ENCODE measurements around the gene SH3RF2.
"Not testable (repeated sequence)": the region's sequence is repeated elsewhere in the genome, so short reads cannot be mapped to it uniquely, and the experiment has no call there.

SH3RF2 gene

DNA sequence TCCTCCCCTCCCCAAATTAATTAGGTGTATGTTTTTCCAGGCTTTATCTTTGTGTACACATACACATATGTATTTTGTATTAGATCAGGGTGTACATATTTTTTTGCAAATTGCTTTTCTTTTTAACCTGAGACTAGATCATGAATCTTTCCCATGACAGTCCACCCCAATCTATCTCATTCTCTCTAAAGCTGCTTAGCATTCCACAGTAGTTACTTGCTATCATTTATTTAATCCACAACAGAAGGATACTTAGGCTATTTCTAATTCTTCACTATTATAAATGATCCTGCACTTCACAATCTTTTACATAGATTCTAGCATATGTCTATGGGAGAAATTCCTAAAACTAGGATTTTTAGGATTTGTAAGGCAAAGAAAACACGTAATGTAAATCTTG is 43.9 kb downstream of the SH3RF2 start:
- DNase-seq (ENCODE audit: low read depth): peak; percentile 60

DNA sequence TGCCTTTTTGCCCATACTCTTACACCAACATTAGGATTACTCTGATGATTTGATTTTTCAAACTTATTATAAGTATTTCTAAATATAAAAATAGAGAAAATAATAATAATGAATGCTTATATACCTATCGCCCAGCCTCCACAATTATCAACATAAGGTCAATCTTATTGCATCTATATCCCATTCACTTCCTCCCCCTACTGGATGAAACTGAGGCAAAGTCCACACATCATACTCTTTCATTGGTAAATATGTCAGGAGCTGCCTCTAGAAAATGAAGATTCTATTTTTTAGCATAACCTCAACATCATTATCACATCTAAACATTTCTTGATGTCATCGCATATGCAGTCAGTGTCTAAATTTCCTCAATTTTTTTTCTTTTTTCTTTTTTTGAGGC is 44.3 kb downstream of the SH3RF2 start:
- no peak for DNase-seq (ENCODE audit: low read depth)

DNA sequence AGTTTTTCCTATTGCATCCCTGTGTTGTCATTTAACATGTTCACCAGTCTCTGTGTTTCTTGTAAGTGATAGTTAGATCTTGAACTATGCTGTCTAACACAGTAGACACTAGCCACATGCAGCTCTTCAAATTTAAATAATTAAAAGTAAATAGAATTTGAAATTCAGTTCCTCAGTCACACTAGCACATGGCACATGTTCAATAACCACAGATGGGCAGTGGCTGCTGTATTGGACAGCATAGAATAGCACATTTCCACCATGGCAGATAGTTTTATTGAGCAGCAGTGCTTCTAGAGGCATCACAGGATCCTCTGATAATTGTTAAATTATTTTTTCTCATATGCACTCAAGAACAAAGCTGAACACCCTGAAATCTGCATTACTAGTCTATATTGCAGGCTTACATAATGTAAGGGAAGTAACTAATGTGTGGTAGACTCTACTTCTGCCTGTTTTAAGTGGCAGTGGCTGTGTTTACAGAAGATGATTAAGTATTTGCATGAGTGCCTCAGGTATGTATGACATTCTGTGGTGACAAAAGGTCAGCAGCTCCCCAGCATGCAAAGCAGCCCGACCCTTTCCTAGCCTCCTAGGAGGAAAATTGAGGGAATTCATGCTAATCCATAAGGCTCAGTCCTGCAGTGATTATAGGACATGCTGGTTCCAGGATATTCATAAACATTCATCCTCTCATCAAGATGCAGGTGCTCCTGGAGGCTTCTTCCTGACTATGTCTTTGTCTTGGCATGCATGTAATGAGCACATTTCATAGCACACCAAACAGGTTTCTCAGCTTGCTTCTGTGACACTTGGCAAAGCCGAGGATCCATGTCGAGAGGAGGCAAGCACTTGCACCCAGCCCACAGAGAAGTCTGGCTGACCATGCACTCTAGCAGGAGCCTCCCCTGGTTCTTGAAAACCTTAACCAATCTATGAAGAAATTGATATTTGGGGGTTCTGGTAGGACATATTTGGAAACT is 45.5 kb downstream of the SH3RF2 start:
- no peak for DNase-seq (ENCODE audit: low read depth)

DNA sequence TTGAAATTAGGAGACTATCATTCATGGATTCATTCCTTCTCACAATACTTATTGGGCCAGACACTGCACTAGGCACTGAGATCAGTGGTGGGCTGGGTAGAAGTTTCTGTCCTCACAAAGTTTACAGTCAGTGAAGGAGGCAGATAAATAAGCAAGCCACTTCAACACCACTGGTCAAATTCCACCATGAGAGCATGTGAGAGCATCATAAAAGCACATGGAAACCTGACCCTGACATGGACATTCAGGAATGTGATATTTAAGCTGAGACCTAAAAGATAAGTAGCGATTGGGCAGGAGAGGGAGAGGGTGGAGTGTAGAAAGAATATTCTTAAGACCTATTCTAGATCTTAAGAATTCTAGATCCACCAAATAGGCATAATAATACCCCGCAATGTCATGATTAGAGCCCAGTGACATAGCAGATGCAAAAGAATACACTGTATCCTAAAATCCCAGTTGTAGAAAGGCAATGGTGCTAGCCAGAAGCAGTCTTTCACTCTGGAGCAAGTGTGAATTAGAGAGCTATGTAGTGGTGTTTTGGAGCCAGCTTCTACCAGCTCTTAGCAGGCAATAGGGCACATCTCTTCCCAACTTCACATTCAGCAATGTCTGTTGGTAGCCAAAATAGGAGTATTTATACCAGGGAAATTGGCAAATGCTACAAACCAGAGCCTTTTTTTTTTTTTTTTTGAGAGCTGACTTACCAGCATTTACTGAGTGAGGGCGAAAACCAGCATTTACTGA is 46.4 kb downstream of the SH3RF2 start:
- no peak for DNase-seq (ENCODE audit: low read depth)

DNA sequence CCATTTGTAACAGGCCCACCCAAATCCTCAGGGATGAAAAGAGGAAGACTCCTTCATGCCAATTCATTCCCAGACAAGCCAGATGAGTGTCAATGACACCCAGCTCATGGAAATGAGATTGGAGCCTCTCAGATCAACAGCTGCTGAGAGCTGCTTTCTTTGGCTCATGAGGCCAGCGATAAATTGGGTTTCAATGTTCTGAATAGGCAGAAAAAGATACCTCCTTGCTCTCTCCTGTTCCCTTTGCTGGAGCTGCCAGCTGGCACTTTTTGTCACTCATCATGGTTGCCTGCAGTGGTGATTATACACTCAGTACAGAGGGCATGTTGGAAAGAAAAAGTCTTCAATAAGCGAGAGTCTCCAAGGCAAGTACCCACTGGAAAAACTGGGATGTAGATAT is 47.1 kb downstream of the SH3RF2 start:
- DNase-seq (ENCODE audit: low read depth): no peak

DNA sequence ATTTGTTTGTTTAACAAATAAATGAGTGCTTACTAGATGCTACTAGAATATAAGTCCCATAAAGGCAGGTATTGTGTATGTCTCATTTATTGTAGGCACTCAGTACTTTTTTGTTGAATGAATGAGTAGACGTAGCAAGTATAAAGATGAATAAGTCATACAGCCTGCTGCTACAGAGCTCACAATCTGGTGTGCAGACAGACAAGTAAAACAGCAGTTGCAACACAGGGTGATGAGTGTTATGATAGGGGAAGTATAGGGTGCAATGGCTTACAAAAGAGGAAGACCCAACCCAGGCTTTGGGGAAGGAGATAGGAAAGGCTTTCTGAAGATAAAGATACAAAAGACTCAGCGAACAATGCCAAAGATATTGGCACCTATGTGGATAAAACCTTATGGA is 47.7 kb downstream of the SH3RF2 start:
- peak; percentile 61 for DNase-seq (ENCODE audit: low read depth)

DNA sequence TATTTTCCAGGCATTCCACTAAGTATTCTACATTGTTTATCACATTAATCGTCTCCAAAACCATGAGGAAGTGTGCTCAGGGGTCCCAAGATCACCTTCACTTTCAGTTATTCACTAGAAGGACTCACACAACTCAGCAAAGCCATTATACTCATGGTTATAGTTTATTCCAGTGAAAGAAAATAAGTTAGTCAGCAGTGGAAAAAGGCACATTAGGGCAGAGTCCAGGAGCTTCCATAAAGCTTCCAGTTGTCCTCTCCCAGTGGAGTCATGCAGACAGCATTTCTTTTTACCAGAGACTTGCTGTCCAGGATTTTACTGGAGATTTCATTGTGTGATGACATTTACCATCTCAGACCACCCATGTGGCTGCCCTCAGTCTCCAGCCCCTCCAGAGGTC is 51.5 kb downstream of the SH3RF2 start:
- no peak for DNase-seq (ENCODE audit: low read depth)

DNA sequence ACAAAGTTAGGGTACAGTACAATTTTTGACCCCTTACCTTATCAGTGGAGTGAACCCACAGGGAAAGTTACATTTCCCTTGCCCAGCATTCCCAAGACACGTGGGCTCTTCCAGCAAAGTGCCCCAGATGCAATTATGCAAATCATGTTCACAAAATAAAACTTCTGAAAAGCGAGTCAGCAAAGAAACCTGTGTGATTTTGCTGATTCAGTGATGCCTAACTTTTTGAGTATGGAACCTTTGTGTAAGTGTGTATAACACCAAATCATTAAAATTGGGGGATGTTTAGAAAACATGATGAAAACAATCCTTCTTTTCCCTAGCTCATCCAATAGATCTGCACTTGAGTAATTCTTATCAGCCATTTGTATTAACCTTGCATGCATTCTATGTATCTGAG is 52.6 kb downstream of the SH3RF2 start:
- DNase-seq (ENCODE audit: low read depth): no peak

DNA sequence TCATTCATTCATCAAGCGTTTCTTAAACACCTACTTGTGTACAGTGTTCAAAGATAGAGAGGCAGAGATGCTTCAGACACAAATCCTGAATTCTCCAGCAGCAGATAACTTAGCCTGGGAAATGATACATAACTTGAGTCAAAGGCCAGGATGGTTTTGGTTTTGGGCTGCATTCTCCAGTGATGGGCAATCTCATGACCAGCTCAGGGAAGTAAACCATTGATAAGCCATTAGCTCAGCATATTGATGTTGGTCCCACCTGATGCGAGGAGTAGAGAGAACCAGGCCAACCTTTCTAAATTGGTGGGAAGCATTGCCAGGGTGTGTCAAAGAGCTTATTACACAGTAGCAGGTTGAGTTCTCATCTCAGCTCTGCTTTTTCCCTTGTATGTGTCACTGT is 53.0 kb downstream of the SH3RF2 start:
- DNase-seq (ENCODE audit: low read depth): peak; percentile 52

DNA sequence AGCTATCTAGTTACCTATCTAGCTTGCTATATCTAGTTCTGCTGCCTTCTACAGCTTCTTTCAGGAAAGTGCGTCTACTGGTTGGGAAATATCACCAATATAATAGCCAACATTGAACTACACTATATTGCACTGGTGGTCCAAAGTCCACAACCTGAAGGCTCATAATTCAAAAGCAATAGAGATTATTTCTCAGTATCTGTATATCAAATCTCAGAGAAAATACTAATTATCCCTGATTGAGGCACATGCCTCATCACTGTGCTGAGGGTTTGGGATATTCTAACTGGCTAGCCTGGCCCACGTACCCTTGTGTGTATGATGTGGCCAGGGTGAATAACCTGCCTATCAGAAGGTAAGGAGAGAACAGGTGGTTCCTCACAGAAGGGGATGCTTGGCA is 53.8 kb downstream of the SH3RF2 start:
- DNase-seq (ENCODE audit: low read depth): no peak

DNA sequence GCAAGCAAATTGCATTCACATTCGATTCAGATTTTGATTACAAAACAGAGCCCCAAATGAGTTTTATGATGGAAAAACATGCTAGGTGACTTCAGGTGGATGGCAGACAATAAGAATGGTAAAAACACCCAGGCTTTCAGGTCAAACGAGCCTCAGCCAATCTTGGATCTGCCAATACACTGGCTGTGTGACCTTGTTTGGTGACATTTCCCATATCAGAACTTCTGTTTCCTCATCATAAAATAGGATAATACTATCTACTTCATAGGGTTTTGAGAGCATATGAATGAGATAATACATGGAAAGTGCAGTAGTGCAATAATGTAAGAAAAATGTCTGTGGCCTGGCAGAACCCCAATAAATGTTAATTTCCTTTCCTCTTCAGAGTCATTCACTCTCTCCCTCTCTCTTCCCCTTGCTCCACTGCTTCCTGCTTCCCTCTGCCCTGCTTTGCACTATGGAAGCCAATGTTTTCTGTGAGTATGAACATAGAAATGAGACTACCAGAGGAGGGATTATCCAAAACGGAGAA is 54.7 kb downstream of the SH3RF2 start:
- peak; percentile 78 for DNase-seq (ENCODE audit: low read depth)

DNA sequence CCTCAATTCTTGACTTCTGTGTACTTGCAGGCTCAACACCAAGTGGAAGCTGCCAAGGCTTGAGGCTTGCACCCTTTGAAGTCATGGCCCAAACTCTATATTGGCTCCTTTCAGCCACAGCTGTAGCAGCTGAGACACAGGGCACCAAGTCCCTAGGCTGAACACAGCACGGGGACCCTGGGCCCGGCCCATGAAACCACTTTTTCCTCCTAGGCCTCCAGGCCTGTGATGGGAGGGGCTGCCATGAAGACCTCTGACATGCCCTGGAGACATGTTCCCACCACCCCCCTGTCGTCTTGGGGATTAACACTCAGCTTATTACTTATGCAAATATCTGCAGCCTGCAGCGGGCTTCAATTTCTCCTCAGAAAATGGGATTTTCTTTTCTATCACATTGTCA is 57.2 kb downstream of the SH3RF2 start:
- not testable (repeated sequence) for DNase-seq (ENCODE audit: low read depth)

DNA sequence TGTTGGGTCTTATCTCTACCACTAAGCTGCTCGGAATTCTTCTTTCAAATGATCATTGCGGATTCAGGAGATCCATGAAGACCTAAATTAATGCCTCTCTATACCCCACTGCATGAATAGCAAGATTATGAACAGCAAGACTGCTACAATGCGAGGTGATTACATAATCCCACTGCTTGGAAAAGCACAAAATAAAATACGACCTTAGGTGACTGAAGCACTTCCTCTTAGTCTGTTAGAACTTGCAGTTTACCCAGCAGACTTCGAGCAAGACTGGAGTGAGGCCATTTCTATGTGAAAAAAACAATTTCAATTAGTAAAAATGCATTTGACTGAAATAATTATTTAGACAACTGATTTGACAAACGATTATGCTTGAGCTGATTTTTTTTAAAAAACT is 59.8 kb downstream of the SH3RF2 start:
- peak; percentile 38 for DNase-seq (ENCODE audit: low read depth)

DNA sequence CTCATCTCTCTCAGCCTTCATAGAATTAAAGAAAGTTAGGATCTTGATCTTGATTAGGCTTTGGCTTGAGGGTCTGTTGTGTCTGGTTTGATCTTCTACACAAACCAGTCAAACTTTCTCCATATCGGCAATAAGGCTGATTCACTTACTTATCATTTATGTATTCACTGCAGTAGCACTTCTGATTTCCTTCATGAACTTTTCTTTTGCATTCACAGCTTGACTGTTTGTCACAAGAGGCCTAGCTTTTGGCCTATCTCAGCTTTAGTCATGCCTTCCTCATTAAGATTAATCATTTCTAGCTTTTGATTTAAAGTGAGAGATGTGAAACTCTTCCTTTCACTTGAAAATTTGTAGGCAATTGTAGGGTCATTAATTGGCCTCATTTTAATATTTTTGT is 62.8 kb downstream of the SH3RF2 start:
- DNase-seq (ENCODE audit: low read depth): no peak

DNA sequence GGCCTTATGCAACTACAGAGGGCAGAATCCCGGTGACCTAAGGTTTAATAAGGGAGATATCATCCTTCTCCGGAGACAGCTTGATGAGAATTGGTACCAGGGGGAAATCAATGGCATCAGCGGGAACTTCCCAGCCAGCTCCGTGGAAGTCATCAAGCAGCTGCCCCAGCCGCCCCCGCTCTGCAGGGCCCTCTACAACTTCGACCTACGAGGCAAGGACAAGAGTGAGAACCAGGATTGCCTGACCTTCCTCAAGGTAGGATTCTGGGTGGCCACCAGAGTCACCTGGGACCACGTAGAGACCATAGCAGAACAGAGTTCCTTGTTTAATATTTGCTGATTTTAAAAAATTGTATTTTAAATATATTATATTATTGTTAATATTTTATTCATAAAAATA is 63.7 kb downstream of the SH3RF2 start:
- no peak for DNase-seq (ENCODE audit: low read depth)

DNA sequence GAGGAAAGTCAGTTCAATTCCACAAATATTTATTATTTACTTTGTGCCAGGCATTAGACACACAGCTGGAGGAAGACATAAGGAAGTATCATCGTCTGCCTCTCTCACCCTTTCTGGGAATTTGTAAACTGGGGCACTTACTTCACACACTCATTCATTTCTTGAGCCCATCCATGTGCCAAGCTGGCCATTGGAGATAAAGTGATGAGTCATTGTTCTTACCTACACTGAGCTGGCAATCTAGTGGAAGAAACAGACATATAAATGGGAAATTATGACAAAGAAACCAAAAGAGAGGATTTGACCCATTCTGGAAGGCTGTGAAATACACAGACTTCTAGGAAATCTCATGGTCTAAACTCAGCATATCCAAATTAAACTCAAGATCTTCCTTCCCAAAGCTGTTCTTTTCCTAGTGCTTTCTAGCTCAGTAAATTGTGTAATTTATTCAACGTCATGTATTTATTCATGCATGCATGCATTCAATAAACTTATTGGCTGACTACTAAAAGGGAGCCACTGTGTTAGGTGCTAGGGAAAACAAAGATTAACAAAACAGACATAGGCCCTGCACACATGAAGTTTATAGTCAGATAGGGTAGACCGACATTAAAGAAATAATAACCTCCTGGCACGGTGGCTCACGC is 65.3 kb downstream of the SH3RF2 start:
- DNase-seq (ENCODE audit: low read depth): peak; percentile 45

DNA sequence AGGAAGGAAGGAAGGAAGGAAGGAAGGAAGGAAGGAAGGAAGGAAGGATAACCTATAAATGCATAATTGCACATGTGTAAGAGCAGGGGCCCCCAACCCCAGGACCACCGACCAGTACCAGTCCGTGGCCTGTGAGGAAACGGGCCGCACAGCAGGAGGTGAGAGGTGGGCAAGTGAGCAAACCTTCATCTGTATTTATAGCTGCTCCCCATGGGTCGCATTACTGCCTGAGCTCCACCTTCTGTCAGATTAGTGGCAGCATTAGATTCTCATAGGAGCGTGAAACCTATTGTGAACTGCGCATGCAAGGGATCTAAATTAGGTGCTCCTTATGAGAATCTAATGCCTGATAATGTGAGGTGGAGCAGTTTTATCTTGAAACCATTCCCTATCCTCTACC is 66.1 kb downstream of the SH3RF2 start:
- no peak for DNase-seq (ENCODE audit: low read depth)

DNA sequence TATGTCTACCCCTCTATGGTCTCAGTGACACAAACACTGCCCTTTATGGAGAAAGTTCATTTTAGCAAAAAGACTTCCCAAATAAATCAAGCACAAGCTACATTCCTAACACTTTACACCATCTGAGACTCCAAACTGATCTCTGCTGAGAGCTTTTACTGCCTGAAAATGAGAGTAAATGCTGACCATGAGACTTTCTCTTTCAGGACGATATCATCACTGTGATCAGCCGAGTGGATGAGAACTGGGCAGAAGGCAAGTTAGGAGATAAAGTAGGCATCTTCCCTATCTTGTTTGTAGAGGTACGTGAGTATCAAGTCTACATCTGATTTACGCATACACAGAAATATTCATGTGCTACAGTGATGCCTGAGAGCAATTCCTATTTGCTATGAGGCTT is 67.5 kb downstream of the SH3RF2 start:
- DNase-seq (ENCODE audit: low read depth): peak; percentile 6

DNA sequence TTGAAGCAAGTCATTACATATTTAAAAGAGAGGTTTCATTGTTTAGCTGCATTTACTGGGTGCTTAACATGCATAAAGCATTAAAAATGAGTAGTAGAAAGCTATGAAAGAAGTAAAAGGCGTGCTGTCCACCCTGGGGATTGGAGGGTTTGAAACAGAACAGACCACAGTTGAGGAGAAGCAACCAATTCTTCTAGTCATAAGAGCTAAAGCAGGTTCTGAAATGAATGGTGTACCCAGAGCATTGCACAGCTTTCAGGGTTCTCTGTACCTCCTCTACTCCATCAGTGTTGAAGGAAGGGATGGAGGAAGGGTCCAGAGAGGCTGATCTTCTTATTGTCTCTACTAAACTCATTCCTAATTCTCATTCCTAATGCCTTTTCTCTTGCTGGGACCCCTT is 68.9 kb downstream of the SH3RF2 start:
- DNase-seq (ENCODE audit: low read depth): no peak

DNA sequence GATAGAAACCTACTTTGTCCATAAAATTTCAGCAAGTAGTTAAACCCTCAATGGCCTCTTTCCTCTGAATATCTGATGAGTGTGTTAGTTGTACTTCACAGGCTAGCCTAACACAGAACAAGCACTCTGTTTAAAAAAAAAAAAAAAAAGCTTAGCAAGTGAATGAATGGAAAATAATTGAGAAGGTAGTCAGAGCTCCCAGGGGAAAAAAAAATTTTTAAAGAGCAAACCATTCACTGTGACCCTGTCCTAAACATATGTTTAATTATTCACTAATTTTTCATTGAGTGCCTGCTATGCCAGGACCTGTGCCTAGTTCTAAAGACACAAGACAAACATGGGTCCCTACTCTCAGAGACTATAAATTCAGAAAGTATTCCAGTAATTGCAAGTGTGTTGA is 69.3 kb downstream of the SH3RF2 start:
- no peak for DNase-seq (ENCODE audit: low read depth)

DNA sequence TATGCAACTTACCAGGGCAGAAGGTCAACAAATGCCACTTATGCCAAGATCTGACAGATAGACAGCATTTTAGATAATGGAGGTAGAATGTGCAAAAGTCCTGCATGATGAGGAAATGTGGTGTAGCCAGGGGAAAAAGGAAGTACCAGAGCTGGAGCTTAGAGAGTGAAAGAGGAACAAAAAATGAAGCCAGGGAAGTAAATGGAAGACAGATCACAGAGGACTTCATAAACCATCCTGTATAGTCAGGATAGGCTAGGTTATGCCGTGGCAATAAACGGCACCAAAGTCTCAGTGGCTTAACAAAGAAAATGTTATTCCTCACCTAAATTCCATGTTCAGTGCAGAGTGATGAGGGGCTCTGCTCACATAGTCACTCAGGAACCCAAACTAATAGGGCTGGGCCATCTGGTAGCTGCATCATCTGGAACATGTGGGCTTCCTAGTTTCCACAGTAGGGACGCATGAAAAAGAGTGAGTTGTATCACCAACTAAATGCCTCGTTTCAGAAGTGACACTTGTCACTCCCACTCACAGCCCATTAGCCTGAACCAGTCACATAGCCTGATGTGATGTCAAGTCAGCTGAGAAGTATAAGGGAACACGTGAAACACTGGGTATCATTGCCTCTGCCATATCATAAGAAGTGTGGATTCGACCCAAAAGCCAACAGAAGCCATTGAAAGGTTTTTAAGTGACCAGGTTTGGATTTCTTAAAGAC is 70.3 kb downstream of the SH3RF2 start:
- no peak for DNase-seq (ENCODE audit: low read depth)

DNA sequence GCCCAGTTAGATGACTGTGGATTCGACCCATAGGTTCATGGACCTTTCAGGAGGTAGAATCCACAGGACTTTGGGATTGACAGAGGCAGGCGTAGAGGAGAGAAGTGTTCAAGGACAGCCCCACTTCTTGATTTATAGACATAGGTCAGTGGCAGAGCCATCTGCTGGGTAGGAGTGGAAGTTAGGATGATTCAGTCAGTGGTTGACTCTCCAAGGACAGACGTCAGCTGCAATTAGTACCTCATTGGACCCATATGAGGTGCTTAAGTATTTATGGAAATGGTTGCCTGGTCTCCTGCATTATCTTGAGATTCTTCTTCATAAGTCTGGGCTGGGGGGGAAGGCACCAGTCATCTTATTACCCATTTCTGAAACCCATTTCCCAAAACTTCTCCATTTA is 70.9 kb downstream of the SH3RF2 start:
- peak; percentile 47 for DNase-seq (ENCODE audit: low read depth)

Measured in amniotic epithelial cell (primary cell).